ENCODE results near the gene CHRNA1.

DNA sequence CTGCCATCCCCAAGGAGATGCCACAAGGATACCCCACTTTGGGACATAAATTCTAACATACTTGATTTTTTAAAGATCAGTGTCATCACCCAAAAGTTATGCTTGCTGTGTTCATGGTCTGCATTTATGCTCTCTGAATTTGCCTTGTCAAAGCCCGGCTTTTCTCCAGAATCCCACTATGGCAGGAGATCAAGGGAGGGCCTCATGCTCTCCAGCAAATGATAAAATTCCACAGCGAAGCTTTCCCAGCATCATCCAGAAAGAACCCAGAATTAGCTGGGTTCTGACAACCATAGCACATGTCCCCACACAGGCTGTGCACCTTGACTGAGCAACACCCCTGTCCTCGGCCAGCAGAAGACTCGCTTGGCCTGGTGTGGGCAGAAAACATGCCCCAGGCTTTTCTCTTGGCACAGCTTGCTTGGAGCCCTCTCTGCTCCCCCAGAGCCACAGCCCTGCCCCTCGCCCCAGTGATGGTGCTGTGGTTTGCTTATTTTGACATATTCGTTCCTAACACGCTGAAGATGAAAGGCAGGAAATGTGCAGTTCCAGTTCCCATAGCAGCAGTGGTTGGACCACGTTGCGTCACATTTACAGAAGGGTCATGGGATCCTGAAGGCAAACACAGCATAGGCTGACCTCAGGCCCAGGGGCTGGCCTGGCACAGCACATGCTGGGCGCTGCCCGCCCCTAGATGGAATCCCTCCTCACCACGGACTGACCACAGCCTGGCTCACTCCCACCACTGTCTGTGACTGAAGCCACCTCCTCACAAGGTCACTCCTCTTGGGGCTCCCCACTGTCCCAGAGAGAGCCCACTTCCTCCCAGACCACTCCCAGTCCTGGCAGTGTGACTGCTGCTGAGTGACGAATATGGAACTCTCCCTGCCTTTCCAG is 14.1 kb upstream of the CHRNA1 start:
- TF ChIP-seq, protein P1, sequence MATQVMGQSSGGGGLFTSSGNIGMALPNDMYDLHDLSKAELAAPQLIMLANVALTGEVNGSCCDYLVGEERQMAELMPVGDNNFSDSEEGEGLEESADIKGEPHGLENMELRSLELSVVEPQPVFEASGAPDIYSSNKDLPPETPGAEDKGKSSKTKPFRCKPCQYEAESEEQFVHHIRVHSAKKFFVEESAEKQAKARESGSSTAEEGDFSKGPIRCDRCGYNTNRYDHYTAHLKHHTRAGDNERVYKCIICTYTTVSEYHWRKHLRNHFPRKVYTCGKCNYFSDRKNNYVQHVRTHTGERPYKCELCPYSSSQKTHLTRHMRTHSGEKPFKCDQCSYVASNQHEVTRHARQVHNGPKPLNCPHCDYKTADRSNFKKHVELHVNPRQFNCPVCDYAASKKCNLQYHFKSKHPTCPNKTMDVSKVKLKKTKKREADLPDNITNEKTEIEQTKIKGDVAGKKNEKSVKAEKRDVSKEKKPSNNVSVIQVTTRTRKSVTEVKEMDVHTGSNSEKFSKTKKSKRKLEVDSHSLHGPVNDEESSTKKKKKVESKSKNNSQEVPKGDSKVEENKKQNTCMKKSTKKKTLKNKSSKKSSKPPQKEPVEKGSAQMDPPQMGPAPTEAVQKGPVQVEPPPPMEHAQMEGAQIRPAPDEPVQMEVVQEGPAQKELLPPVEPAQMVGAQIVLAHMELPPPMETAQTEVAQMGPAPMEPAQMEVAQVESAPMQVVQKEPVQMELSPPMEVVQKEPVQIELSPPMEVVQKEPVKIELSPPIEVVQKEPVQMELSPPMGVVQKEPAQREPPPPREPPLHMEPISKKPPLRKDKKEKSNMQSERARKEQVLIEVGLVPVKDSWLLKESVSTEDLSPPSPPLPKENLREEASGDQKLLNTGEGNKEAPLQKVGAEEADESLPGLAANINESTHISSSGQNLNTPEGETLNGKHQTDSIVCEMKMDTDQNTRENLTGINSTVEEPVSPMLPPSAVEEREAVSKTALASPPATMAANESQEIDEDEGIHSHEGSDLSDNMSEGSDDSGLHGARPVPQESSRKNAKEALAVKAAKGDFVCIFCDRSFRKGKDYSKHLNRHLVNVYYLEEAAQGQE (IDR thresholded peaks at IDR 0.05; ENCODE audit: borderline replicate concordance) = no peak
- TF ChIP-seq, protein P2, sequence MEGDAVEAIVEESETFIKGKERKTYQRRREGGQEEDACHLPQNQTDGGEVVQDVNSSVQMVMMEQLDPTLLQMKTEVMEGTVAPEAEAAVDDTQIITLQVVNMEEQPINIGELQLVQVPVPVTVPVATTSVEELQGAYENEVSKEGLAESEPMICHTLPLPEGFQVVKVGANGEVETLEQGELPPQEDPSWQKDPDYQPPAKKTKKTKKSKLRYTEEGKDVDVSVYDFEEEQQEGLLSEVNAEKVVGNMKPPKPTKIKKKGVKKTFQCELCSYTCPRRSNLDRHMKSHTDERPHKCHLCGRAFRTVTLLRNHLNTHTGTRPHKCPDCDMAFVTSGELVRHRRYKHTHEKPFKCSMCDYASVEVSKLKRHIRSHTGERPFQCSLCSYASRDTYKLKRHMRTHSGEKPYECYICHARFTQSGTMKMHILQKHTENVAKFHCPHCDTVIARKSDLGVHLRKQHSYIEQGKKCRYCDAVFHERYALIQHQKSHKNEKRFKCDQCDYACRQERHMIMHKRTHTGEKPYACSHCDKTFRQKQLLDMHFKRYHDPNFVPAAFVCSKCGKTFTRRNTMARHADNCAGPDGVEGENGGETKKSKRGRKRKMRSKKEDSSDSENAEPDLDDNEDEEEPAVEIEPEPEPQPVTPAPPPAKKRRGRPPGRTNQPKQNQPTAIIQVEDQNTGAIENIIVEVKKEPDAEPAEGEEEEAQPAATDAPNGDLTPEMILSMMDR (IDR thresholded peaks at IDR 0.05; ENCODE audit: poor library complexity, severe bottlenecking) = no peak
- no peak for TF ChIP-seq POLR2AphosphoS5 (IDR thresholded peaks at IDR 0.05)
- no peak for TF ChIP-seq RAD21 (conservative IDR thresholded peaks at IDR 0.05)
- TF ChIP-seq TAF1 (IDR thresholded peaks at IDR 0.05; ENCODE audit: low read depth) = no peak
- no peak for TF ChIP-seq EZH2 (IDR thresholded peaks at IDR 0.05; ENCODE audit: borderline replicate concordance, insufficient read depth, low read length, poor library complexity, severe bottlenecking)
- TF ChIP-seq EP300 (conservative IDR thresholded peaks at IDR 0.05; ENCODE audit: poor library complexity, severe bottlenecking) = no peak

All from neural cell (in vitro differentiated cells).